Measurements from ENCODE around the gene ETV1. TPM values are rescaled to one million over a fixed set of nuclear protein-coding genes. Genes with fewer than 3 reads are reported as not detected.

ETV1 gene
- total and polyA plus RNA-seq, 2 of the 4 experiments (the other 2 are of a cell fraction) = 8.6 to 21.1 TPM

DNA sequence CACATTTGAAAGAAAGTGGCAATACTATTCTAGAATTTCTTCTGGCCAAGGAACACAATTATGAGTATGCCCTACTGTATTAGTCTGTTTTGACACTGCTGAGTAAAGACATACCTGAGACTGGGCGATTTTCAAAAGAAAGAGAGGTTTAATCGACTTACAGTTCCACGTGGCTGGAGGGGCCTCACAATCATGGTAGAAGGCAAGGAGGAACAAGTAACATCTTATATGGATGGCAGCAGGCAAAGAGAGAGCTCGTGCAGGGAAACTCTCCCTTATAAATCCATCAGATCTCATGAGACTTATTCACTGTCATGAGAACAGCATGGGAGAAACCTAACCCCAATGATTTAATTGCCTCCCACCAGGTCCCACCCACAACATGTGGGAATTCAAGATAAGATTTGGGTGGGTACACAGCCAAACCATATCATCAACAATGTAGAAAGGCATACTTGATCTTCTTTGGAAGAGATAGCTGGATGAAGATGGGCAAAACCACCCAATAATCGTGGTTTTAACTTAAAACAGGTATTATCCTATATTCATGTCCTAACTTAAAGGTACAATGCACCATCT lies 113.9 kb downstream of the ETV1 start:
- no peaks in the 10 kb centered on the region for H3K79me1 ChIP-seq (ENCODE audit: low read depth in 1 of 2, low read length in 2 of 2)
- peaks cover 3% of the 10 kb centered on the region for H3K4me1 ChIP-seq (ENCODE audit: control insufficient read depth, insufficient read depth, low read length)
- H2AFZ ChIP-seq (replicated peaks; ENCODE audit: low read length, poor library complexity) = no peak overlapping the region
- H2AK5ac ChIP-seq (ENCODE audit: low read depth, low read length) = no peak overlapping the region
- no peak overlapping the region for H4K5ac ChIP-seq (ENCODE audit: low read depth, low read length)
- ChIA-PET CTCF (no interaction called here), POLR2A (ENCODE audit: unreplicated experiment) (no interaction called here)
- H2BK15ac ChIP-seq (ENCODE audit: low read depth, low read length) = no peak overlapping the region
- no peak overlapping the region for H4K8ac ChIP-seq (ENCODE audit: low read depth in 2 of 2, low read length in 2 of 2)
- no peak for ATAC-seq (ENCODE audit: low read depth)
- no peak overlapping the region for H3K4ac ChIP-seq (ENCODE audit: low read depth, low read length)
- H2BK5ac ChIP-seq (ENCODE audit: low read depth, low read length, poor library complexity, severe bottlenecking) = no peak overlapping the region
- no peak overlapping the region for H3K14ac ChIP-seq (replicated peaks; ENCODE audit: low read depth, low read length)
- peaks cover 3% of the 10 kb centered on the region for H3K9me1 ChIP-seq (ENCODE audit: insufficient read depth, low read length)
- dilution Hi-C loops (cut with HindIII; ENCODE audit: low sequenced_read_pairs, unreplicated experiment) = no loop called here
- 100% methylated on average over 1 of the region's 5 CpGs; no CpG with 5 or more reads in 1 of the 2 experiments for WGBS, 2 experiments (ENCODE audit: extremely low coverage in 2 of 2, insufficient read length in 1 of 2)
- H3K9me3 ChIP-seq (ENCODE audit: control insufficient read depth, insufficient read depth, low read length) = no peaks in the 10 kb centered on the region
- no peaks in the 10 kb centered on the region for H3K36me3 ChIP-seq (ENCODE audit: control insufficient read depth, insufficient read depth, low read length)
- no peak overlapping the region for H3K4me3 ChIP-seq (ENCODE audit: insufficient read depth, low read depth, low read length)
- no peak overlapping the region for H2BK120ac ChIP-seq (ENCODE audit: low read depth, low read length)
- no peak overlapping the region for H3K4me2 ChIP-seq (ENCODE audit: low read depth, low read length)
- in situ Hi-C loops (cut with MboI; ENCODE audit: low sequenced_read_pairs) = no loop called here
- no peak overlapping the region for H3K9ac ChIP-seq (ENCODE audit: low read depth, low read length)
- no TSS peak for BruUV-seq (replicated peaks)
- H4K20me1 ChIP-seq (ENCODE audit: insufficient read depth, low read length) = no peaks in the 10 kb centered on the region
- no peaks in the 10 kb centered on the region for H3K27me3 ChIP-seq (ENCODE audit: control insufficient read depth, insufficient read depth, low read length)
- no peak overlapping the region for H2AK9ac ChIP-seq (replicated peaks; ENCODE audit: low read depth, low read length, poor library complexity)
- no peak overlapping the region for H3K27ac ChIP-seq (ENCODE audit: insufficient read depth, low read length)
- intact Hi-C loops (cut with micrococcal nuclease) = no loop called here
- TF ChIP-seq CHD1 (IDR thresholded peaks at IDR 0.05; ENCODE audit: low read depth, low read length) (no peak), FOS (IDR thresholded peaks at IDR 0.05; ENCODE audit: low read depth, low read length) (no peak), MAZ (IDR thresholded peaks at IDR 0.05; ENCODE audit: borderline replicate concordance, low read depth, low read length) (no peak), MXI1 (IDR thresholded peaks at IDR 0.05; ENCODE audit: borderline replicate concordance, low read depth, low read length) (no peak), POLR2A (IDR thresholded peaks at IDR 0.05; ENCODE audit: low read depth, low read length) (no peak), RAD21 (IDR thresholded peaks at IDR 0.05; ENCODE audit: low read length) (no peak), RCOR1 (IDR thresholded peaks at IDR 0.05; ENCODE audit: insufficient replicate concordance, low read length) (no peak), CEBPB (IDR thresholded peaks at IDR 0.05; ENCODE audit: low read depth, low read length) (no peak), BHLHE40 (IDR thresholded peaks at IDR 0.05; ENCODE audit: low read depth, low read length) (no peak), MAFK (IDR thresholded peaks at IDR 0.05; ENCODE audit: low read depth, low read length) (no peak)
- TF ChIP-seq, protein P1, sequence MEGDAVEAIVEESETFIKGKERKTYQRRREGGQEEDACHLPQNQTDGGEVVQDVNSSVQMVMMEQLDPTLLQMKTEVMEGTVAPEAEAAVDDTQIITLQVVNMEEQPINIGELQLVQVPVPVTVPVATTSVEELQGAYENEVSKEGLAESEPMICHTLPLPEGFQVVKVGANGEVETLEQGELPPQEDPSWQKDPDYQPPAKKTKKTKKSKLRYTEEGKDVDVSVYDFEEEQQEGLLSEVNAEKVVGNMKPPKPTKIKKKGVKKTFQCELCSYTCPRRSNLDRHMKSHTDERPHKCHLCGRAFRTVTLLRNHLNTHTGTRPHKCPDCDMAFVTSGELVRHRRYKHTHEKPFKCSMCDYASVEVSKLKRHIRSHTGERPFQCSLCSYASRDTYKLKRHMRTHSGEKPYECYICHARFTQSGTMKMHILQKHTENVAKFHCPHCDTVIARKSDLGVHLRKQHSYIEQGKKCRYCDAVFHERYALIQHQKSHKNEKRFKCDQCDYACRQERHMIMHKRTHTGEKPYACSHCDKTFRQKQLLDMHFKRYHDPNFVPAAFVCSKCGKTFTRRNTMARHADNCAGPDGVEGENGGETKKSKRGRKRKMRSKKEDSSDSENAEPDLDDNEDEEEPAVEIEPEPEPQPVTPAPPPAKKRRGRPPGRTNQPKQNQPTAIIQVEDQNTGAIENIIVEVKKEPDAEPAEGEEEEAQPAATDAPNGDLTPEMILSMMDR (conservative IDR thresholded peaks at IDR 0.05; ENCODE audit: low read depth, low read length) = no peak
- TF ChIP-seq, protein P2, sequence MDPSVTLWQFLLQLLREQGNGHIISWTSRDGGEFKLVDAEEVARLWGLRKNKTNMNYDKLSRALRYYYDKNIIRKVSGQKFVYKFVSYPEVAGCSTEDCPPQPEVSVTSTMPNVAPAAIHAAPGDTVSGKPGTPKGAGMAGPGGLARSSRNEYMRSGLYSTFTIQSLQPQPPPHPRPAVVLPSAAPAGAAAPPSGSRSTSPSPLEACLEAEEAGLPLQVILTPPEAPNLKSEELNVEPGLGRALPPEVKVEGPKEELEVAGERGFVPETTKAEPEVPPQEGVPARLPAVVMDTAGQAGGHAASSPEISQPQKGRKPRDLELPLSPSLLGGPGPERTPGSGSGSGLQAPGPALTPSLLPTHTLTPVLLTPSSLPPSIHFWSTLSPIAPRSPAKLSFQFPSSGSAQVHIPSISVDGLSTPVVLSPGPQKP (IDR thresholded peaks at IDR 0.05; ENCODE audit: borderline replicate concordance, low read depth, low read length) = no peak
- TF ChIP-seq, protein P3, sequence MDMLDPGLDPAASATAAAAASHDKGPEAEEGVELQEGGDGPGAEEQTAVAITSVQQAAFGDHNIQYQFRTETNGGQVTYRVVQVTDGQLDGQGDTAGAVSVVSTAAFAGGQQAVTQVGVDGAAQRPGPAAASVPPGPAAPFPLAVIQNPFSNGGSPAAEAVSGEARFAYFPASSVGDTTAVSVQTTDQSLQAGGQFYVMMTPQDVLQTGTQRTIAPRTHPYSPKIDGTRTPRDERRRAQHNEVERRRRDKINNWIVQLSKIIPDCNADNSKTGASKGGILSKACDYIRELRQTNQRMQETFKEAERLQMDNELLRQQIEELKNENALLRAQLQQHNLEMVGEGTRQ (IDR thresholded peaks at IDR 0.05; ENCODE audit: low read depth, low read length) = no peak
- H3K23ac ChIP-seq (ENCODE audit: low read depth, low read length) = no peak overlapping the region
- no peak overlapping the region for H2BK20ac ChIP-seq (ENCODE audit: low read depth, low read length)
- H3K18ac ChIP-seq (ENCODE audit: low read depth, low read length) = no peak overlapping the region
- H4K91ac ChIP-seq (ENCODE audit: insufficient read depth, low read depth, low read length) = no peak overlapping the region
- no peak for DNase-seq
- H3K56ac ChIP-seq (ENCODE audit: extremely low read depth, insufficient read depth, low read length) = no peak overlapping the region
